ENCODE data around the gene RPTN. TPM values are rescaled to one million over a fixed set of nuclear protein-coding genes. Genes with fewer than 3 reads are reported as not detected.

RPTN gene
- total RNA-seq, 1 experiment from 2014 or later = not detected

DNA sequence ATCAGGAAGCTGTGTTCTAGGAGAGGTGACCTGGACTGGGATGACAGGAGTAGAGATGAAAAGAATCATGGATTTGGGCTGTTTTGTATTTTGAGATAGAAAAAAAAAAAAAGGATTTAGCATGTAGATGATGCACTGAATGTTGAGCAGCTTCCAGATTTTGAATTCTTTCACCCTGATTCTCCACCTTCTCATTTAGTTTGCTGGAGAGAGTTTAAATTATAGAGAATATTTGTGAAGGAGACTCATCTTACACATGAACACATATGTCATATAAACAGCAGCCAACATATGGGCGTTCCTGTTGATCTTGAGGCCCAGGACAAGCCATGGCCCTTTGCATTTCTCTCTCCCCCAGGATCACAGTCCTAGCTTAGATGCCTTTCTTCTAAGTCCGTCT, 7.4 kb downstream of the RPTN start:
- Histone ChIP-seq H3K27me3 (ENCODE audit: insufficient read depth, low read depth) (no peaks in the 10 kb centered on the region), H2AFZ (no peak overlapping the region), H3K36me3 (ENCODE audit: low read depth) (no peaks in the 10 kb centered on the region), H3K9me2 (ENCODE audit: insufficient read depth) (no peaks in the 10 kb centered on the region; the same call in 1 of the 2 replicates), H3F3A (ENCODE audit: insufficient read depth, low read depth) (no peaks in the 10 kb centered on the region), H3K79me2 (ENCODE audit: low read depth) (no peaks in the 10 kb centered on the region), H3K4me2 (no peak overlapping the region), H3K4me3 (no peak overlapping the region), H4K20me1 (ENCODE audit: insufficient read depth) (no peaks in the 10 kb centered on the region), H3K27ac (no peak overlapping the region), H3K4me1 (replicated peaks; ENCODE audit: insufficient read depth) (no peaks in the 10 kb centered on the region), H3K9me3 (ENCODE audit: insufficient read depth, low read depth) (peaks cover 5% of the 10 kb centered on the region; the same call in 1 of the 2 replicates)
- intact Hi-C loops (cut with micrococcal nuclease; ENCODE audit: unreplicated experiment) = no loop called here
- CTCF ChIA-PET = no interaction called here
- BruUV-seq (replicated peaks) = no TSS peak
- TF ChIP-seq, protein P1, sequence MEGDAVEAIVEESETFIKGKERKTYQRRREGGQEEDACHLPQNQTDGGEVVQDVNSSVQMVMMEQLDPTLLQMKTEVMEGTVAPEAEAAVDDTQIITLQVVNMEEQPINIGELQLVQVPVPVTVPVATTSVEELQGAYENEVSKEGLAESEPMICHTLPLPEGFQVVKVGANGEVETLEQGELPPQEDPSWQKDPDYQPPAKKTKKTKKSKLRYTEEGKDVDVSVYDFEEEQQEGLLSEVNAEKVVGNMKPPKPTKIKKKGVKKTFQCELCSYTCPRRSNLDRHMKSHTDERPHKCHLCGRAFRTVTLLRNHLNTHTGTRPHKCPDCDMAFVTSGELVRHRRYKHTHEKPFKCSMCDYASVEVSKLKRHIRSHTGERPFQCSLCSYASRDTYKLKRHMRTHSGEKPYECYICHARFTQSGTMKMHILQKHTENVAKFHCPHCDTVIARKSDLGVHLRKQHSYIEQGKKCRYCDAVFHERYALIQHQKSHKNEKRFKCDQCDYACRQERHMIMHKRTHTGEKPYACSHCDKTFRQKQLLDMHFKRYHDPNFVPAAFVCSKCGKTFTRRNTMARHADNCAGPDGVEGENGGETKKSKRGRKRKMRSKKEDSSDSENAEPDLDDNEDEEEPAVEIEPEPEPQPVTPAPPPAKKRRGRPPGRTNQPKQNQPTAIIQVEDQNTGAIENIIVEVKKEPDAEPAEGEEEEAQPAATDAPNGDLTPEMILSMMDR (conservative IDR thresholded peaks at IDR 0.05) = no peak
- no peak for DNase-seq
- POLR2A ChIA-PET (ENCODE audit: unreplicated experiment) = no interaction called here

DNA sequence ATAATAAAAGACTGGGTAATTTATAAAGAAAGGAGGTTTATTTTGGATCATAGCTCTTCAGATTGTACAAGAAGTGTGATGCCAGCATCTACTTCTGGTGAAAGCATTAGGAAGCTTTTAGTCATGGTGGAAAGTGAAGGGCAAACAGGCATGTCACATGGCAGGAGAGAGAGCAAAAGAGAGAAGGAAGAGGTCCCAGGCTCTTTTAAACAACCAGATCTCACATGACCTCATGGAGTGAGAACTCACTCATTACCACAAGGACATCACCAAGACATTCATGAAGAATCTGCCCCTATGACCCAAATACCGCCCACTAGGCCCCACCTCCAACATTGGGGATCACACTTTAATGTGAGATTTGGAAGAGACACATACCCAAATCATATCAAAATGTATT, 10.0 kb downstream of the RPTN start:
- Histone ChIP-seq H3F3A (ENCODE audit: insufficient read depth, low read depth) (no peaks in the 10 kb centered on the region), H3K4me3 (no peak overlapping the region), H3K79me2 (ENCODE audit: low read depth) (no peaks in the 10 kb centered on the region), H3K36me3 (ENCODE audit: low read depth) (no peaks in the 10 kb centered on the region), H3K9me3 (ENCODE audit: insufficient read depth, low read depth) (peaks cover 7% of the 10 kb centered on the region; the same call in 1 of the 2 replicates), H3K4me1 (replicated peaks; ENCODE audit: insufficient read depth) (no peaks in the 10 kb centered on the region), H3K4me2 (no peak overlapping the region), H4K20me1 (ENCODE audit: insufficient read depth) (no peaks in the 10 kb centered on the region), H3K27ac (no peak overlapping the region), H3K9me2 (ENCODE audit: insufficient read depth) (no peaks in the 10 kb centered on the region; the same call in 1 of the 2 replicates), H3K27me3 (ENCODE audit: insufficient read depth, low read depth) (no peaks in the 10 kb centered on the region), H2AFZ (no peak overlapping the region)
- TF ChIP-seq EZH2 (IDR thresholded peaks at IDR 0.05; ENCODE audit: low read depth) = no peak
- TF ChIP-seq, protein P1 (conservative IDR thresholded peaks at IDR 0.05) = no peak
- no TSS peak for BruUV-seq (replicated peaks)
- DNase-seq = no peak
- intact Hi-C loops (cut with micrococcal nuclease; ENCODE audit: unreplicated experiment) = no loop called here
- CTCF ChIA-PET = no interaction called here
- POLR2A ChIA-PET (ENCODE audit: unreplicated experiment) = no interaction called here

DNA sequence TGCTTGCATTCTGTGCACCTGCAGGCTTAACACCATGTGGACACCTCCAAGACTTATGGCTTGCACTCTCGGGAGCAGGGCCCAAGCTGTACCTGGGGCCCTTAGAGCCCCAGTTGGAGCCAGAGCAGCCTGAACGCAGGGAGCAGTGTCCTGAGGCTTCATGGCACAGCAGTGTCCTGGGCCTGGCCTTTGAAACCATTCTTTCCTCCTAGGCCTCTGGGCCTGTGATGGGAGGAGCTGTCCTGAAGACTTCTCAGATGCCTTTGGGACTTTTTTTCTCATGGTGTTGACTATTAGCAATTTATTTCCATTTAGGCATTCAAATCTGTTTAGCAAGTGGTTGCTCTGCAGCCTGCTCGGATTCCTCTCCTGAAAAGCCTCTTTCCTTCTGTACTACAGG, 11.0 kb downstream of the RPTN start:
- DNase-seq = no peak
- ChIA-PET POLR2A (ENCODE audit: unreplicated experiment) (no interaction called here), CTCF (no interaction called here)
- BruUV-seq (replicated peaks) = no TSS peak
- Histone ChIP-seq H3K4me1 (replicated peaks; ENCODE audit: insufficient read depth) (no peaks in the 10 kb centered on the region), H3K79me2 (ENCODE audit: low read depth) (no peaks in the 10 kb centered on the region), H2AFZ (no peak overlapping the region), H3K4me3 (no peak overlapping the region), H4K20me1 (ENCODE audit: insufficient read depth) (no peaks in the 10 kb centered on the region), H3K4me2 (no peak overlapping the region), H3K9me3 (ENCODE audit: insufficient read depth, low read depth) (peaks cover 7% of the 10 kb centered on the region; the same call in 1 of the 2 replicates), H3K27me3 (ENCODE audit: insufficient read depth, low read depth) (no peaks in the 10 kb centered on the region), H3K9me2 (ENCODE audit: insufficient read depth) (no peaks in the 10 kb centered on the region; the same call in 1 of the 2 replicates), H3K36me3 (ENCODE audit: low read depth) (no peaks in the 10 kb centered on the region), H3K27ac (no peak overlapping the region), H3F3A (ENCODE audit: insufficient read depth, low read depth) (no peaks in the 10 kb centered on the region)
- no peak for TF ChIP-seq EZH2 (IDR thresholded peaks at IDR 0.05; ENCODE audit: low read depth)
- TF ChIP-seq, protein P1 (conservative IDR thresholded peaks at IDR 0.05) = no peak
- intact Hi-C loops (cut with micrococcal nuclease; ENCODE audit: unreplicated experiment) = no loop called here

Measured in PC-9 (cell line).